Measurements from ENCODE around the gene RBM10. TPM values are rescaled to one million over a fixed set of nuclear protein-coding genes. Genes with fewer than 3 reads are reported as not detected.

The RBM10 gene
- total RNA-seq, 5 donors from 2014 or later (not counting 1 experiment from before 2014, with no cell fraction given), result 37.3 to 60.3 (median 55.8) TPM

DNA sequence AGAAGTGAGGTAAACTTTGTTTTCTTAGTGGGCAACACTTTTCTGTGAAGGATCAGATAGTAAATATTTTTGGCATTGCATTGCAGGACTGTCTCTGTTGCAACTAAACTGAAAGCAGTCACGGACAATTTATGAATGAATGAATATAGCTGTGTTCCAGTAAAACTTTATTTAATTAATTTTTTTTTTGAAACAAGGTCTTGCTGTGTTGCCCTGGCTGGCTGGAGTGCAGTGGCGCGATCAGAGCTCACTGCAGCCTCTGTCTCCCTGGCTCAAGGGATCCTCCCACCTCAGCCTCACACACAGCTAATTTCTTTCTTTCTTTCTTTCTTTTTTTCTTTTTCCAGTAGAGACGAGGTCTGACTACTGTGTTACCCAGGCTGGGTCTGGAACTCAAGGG, 15.8 kb downstream of the RBM10 start:
- Histone ChIP-seq H3K27me3 (replicated peaks in 1 of 2; ENCODE audit: control insufficient read depth in 2 of 2, extremely low read depth in 1 of 2, insufficient read depth in 2 of 2, low read length in 1 of 2) (no peaks in the 10 kb centered on the region), H3K4me3 (ENCODE audit: control insufficient read depth in 1 of 2, extremely low read depth in 1 of 2, low read length in 1 of 2) (no peak overlapping the region), H3K27ac (ENCODE audit: low read length) (no peak overlapping the region), H3K36me3 (ENCODE audit: control insufficient read depth in 2 of 2, extremely low read depth in 1 of 2, insufficient read depth in 1 of 2, low read length in 1 of 2) (peaks cover 0 to 13% of the 10 kb centered on the region in 2 donors), H3K9me3 (no peaks in the 10 kb centered on the region), H3K4me1 (ENCODE audit: control insufficient read depth in 1 of 2, extremely low read depth in 1 of 2, insufficient read depth in 2 of 2, low read length in 2 of 2) (no peaks in the 10 kb centered on the region)
- Mint-ChIP-seq H3K4me3 (no peak overlapping the region), H3K27me3 (no peaks in the 10 kb centered on the region), H3K27ac (no peak overlapping the region), H3K9me3 (no peaks in the 10 kb centered on the region), H3K36me3 (peaks cover 14% of the 10 kb centered on the region), H3K4me1 (peaks cover 0 to 11% (median 0%) of the 10 kb centered on the region in 3 donors)
- ChIA-PET CTCF (no interaction called here), POLR2A (no interaction called here)
- ATAC-seq (replicated peaks in 1 of 4) (no peak), DNase-seq (no peak)
- no CpG with 5 or more reads among the region's 4 CpGs for WGBS (ENCODE audit: insufficient coverage)

DNA sequence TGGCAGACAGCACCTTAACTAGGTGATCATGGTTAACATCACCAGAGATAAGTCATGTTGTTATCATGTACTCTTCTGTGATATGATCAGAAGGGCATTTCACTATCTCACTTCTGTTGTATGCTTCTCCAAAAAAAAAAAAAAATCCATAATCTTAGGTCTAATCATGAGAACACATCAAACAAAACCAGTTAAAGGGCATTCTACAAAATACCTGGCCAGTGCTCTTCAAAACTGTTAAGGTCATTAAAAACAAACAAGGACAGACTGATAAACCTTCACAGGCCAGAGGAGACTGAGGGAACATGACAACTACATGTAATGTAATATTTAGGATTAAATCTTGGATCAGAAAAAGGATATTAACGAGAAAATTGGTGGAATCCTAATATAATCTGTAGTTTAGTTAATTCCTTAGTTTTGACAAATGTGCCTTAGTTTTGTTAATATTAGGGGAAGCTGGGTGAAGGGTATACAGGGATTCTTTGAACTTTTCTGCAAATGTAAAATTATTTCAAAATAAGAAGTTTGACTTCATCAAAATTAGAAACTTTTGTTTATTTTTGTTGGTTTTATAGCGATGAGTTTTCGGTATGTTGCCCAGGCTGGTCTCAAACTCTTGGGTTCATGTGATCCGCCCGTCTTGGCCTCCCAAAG, 18.0 kb downstream of the RBM10 start:
- Mint-ChIP-seq H3K9me3 (no peaks in the 10 kb centered on the region), H3K27me3 (no peaks in the 10 kb centered on the region), H3K4me3 (no peak overlapping the region), H3K27ac (no peak overlapping the region), H3K4me1 (peaks cover 0 to 12% (median 0%) of the 10 kb centered on the region in 3 donors), H3K36me3 (peaks cover 7% of the 10 kb centered on the region)
- H3K9me3 ChIP-seq, result no peaks in the 10 kb centered on the region
- no peak overlapping the region for H3K27ac ChIP-seq (ENCODE audit: low read length)
- ChIA-PET CTCF (no interaction called here), POLR2A (interaction anchor here in 1 of 2 donors (0.8 kb wide), 1 partner anchor 10 kb away, joined by 7 read pairs; no protein-coding TSS in a partner anchor)
- no peak for ATAC-seq (replicated peaks in 1 of 4)
- WGBS (ENCODE audit: insufficient coverage), result no CpG with 5 or more reads among the region's 5 CpGs
- DNase-seq, result no peak
- H3K4me1 ChIP-seq (ENCODE audit: control insufficient read depth in 1 of 2, extremely low read depth in 1 of 2, insufficient read depth in 2 of 2, low read length in 2 of 2), result no peaks in the 10 kb centered on the region
- H3K36me3 ChIP-seq (ENCODE audit: control insufficient read depth in 2 of 2, extremely low read depth in 1 of 2, insufficient read depth in 1 of 2, low read length in 1 of 2), result no peaks in the 10 kb centered on the region
- H3K27me3 ChIP-seq (replicated peaks in 1 of 2; ENCODE audit: control insufficient read depth in 2 of 2, extremely low read depth in 1 of 2, insufficient read depth in 2 of 2, low read length in 1 of 2), result no peaks in the 10 kb centered on the region
- H3K4me3 ChIP-seq (ENCODE audit: control insufficient read depth in 1 of 2, extremely low read depth in 1 of 2, low read length in 1 of 2), result no peak overlapping the region

DNA sequence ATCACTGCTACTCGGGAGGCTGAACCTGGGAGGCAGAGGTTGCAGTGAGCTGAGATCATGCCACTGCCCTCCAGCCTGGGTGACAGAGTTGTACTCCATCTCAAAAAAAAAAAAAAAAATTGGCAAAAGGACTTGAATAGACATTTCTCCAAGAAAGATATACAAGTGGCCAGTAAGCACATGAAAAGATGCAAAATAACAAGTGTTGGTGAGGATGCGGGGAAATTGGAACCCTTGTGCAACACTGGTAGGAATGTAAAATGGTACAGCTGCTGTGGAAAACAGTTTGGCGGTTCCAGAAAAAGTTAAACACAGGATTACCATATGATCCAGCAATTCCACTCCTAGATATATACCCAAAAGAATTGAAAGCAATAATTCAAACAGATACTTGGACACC, 19.4 kb downstream of the RBM10 start:
- ATAC-seq (replicated peaks in 1 of 4), result no peak

DNA sequence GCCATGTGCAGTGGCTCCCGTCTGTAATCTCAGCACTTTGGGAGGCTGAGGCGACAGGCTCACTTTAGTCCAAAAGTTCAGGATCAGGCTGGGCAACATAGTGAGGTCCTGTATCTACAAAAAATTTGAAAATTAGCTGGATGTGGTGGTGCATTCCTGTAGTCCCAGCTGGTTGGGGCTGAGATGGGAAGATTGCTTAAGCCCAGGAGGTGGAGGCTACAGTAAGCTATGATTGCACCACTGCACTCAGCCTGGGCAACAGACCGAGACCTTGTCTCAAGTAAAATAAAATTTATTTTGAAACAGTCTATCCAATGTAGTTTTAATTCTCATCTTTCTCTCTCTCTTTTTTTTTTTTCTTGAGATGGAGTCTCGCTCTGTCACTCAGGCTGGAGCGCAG, 21.1 kb downstream of the RBM10 start:
- DNase-seq (no peak), ATAC-seq (replicated peaks in 1 of 4) (no peak)
- WGBS (ENCODE audit: insufficient coverage), result 100% methylated on average over 2 of the region's 5 CpGs
- POLR2A ChIA-PET, result no interaction called here
- Mint-ChIP-seq H3K27me3 (no peaks in the 10 kb centered on the region), H3K36me3 (peaks cover 6% of the 10 kb centered on the region), H3K4me1 (peaks cover 0 to 4% (median 0%) of the 10 kb centered on the region in 3 donors), H3K4me3 (no peak overlapping the region), H3K27ac (no peak overlapping the region), H3K9me3 (no peaks in the 10 kb centered on the region)
- H3K27ac ChIP-seq (ENCODE audit: low read length), result no peak overlapping the region
- H3K4me1 ChIP-seq (ENCODE audit: control insufficient read depth in 1 of 2, extremely low read depth in 1 of 2, insufficient read depth in 2 of 2, low read length in 2 of 2), result no peaks in the 10 kb centered on the region
- no peaks in the 10 kb centered on the region for H3K9me3 ChIP-seq
- H3K4me3 ChIP-seq (ENCODE audit: control insufficient read depth in 1 of 2, extremely low read depth in 1 of 2, low read length in 1 of 2), result no peak overlapping the region
- CTCF ChIA-PET, result interaction anchor here in 1 of 2 donors (0.7 kb wide), 1 partner anchor 41 kb away, joined by 3 read pairs; no protein-coding TSS in a partner anchor
- peaks cover 3 to 15% of the 10 kb centered on the region in 2 donors for H3K36me3 ChIP-seq (ENCODE audit: control insufficient read depth in 2 of 2, extremely low read depth in 1 of 2, insufficient read depth in 1 of 2, low read length in 1 of 2)
- no peaks in the 10 kb centered on the region for H3K27me3 ChIP-seq (replicated peaks in 1 of 2; ENCODE audit: control insufficient read depth in 2 of 2, extremely low read depth in 1 of 2, insufficient read depth in 2 of 2, low read length in 1 of 2)

More for the DNA sequence above, 19.4 kb downstream of the RBM10 start:
- no peaks in the 10 kb centered on the region for H3K9me3 Mint-ChIP-seq
- H3K4me1 Mint-ChIP-seq, result peaks cover 0 to 11% (median 0%) of the 10 kb centered on the region in 3 donors
- POLR2A ChIA-PET, result interaction anchor here in 1 of 2 donors (0.6 kb wide), 1 partner anchor 218 kb away, joined by 8 read pairs; no protein-coding TSS in a partner anchor
- no CpG with 5 or more reads among the region's 3 CpGs for WGBS (ENCODE audit: insufficient coverage)
- CTCF ChIA-PET, result interaction anchor here in 1 of 2 donors (0.7 kb wide), 1 partner anchor 219 kb away, joined by 3 read pairs; no protein-coding TSS in a partner anchor
- H3K27me3 Mint-ChIP-seq, result no peaks in the 10 kb centered on the region
- no peaks in the 10 kb centered on the region for H3K4me1 ChIP-seq (ENCODE audit: control insufficient read depth in 1 of 2, extremely low read depth in 1 of 2, insufficient read depth in 2 of 2, low read length in 2 of 2)
- peaks cover 6% of the 10 kb centered on the region for H3K36me3 Mint-ChIP-seq
- no peaks in the 10 kb centered on the region for H3K27me3 ChIP-seq (replicated peaks in 1 of 2; ENCODE audit: control insufficient read depth in 2 of 2, extremely low read depth in 1 of 2, insufficient read depth in 2 of 2, low read length in 1 of 2)
- no peak overlapping the region for H3K27ac ChIP-seq (ENCODE audit: low read length)
- H3K4me3 ChIP-seq (ENCODE audit: control insufficient read depth in 1 of 2, extremely low read depth in 1 of 2, low read length in 1 of 2), result no peak overlapping the region
- H3K9me3 ChIP-seq, result no peaks in the 10 kb centered on the region
- no peak overlapping the region for H3K27ac Mint-ChIP-seq
- no peak for DNase-seq
- peaks cover 3% of the 10 kb centered on the region in 2 donors for H3K36me3 ChIP-seq (ENCODE audit: control insufficient read depth in 2 of 2, extremely low read depth in 1 of 2, insufficient read depth in 1 of 2, low read length in 1 of 2)
- H3K4me3 Mint-ChIP-seq, result no peak overlapping the region

DNA sequence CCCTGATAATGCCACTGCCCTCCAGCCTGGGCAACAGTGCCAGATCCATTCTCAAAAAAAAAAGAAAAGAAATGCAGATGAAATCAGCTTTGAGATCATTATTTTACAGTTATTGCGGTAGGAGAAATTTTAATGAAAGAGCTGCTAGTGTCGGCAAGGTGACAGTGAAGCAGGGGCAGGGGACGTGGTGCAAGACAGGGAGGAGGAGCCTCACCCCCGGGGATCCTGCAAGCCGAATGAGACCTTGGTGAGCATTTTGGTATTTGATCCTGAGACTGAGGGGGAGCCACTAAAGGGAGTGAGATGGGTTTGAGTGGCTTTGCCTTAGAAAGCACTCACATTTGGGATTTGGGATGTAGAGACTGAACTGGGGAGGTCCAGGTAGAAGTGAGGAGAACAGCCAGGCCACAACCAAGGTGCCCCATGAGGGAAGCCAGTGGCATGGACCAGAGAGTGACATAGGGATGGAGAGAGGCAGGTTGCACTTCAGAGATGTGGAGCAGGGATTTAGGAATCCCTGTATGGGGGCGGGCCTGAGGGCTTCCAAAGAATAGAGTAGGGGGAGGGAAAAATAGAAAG, 23.6 kb downstream of the RBM10 start:
- peaks cover 3 to 38% of the 10 kb centered on the region in 2 donors for H3K36me3 ChIP-seq (ENCODE audit: control insufficient read depth in 2 of 2, extremely low read depth in 1 of 2, insufficient read depth in 1 of 2, low read length in 1 of 2)
- peaks cover 0 to 4% (median 0%) of the 10 kb centered on the region in 3 donors for H3K4me1 Mint-ChIP-seq
- H3K27me3 ChIP-seq (replicated peaks in 1 of 2; ENCODE audit: control insufficient read depth in 2 of 2, extremely low read depth in 1 of 2, insufficient read depth in 2 of 2, low read length in 1 of 2), result no peaks in the 10 kb centered on the region
- peaks cover 6% of the 10 kb centered on the region for H3K36me3 Mint-ChIP-seq
- H3K27ac ChIP-seq (ENCODE audit: low read length), result no peak overlapping the region
- no peaks in the 10 kb centered on the region for H3K9me3 Mint-ChIP-seq
- 100% methylated on average over 2 of the region's 6 CpGs for WGBS (ENCODE audit: insufficient coverage)
- no peaks in the 10 kb centered on the region for H3K4me1 ChIP-seq (ENCODE audit: control insufficient read depth in 1 of 2, extremely low read depth in 1 of 2, insufficient read depth in 2 of 2, low read length in 2 of 2)
- DNase-seq (no peak), ATAC-seq (replicated peaks in 1 of 4) (no peak)
- peak overlapping the region in 1 of 2 donors; percentile 56 for H3K27ac Mint-ChIP-seq
- H3K4me3 ChIP-seq (ENCODE audit: control insufficient read depth in 1 of 2, extremely low read depth in 1 of 2, low read length in 1 of 2), result no peak overlapping the region
- no peaks in the 10 kb centered on the region for H3K9me3 ChIP-seq
- CTCF ChIA-PET, result no interaction called here
- H3K4me3 Mint-ChIP-seq, result no peak overlapping the region
- POLR2A ChIA-PET, result interaction anchor here in 1 of 2 donors (0.6 kb wide), 1 partner anchor 40 kb away, joined by 4 read pairs; no protein-coding TSS in a partner anchor
- peaks cover 0 to 4% of the 10 kb centered on the region in 2 donors for H3K27me3 Mint-ChIP-seq

DNA sequence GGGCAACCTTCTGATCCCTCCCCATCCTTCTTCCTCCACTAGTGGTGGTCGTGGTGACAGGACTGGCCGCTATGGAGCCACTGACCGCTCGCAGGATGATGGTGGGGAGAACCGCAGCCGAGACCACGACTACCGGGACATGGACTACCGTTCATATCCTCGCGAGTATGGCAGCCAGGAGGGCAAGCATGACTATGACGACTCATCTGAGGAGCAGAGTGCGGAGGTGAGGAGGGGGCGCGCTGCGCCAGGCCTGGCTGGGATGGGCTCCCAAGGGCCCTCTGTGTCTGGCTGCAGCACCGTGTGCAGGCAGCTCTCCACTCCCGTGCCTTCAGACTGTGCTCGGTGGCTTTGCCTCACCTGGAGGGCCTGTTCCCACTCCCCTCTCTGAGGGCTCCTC, 24.3 kb downstream of the RBM10 start:
- no peak overlapping the region for H3K4me3 Mint-ChIP-seq
- Histone ChIP-seq H3K4me3 (ENCODE audit: control insufficient read depth in 1 of 2, extremely low read depth in 1 of 2, low read length in 1 of 2) (no peak overlapping the region), H3K4me1 (ENCODE audit: control insufficient read depth in 1 of 2, extremely low read depth in 1 of 2, insufficient read depth in 2 of 2, low read length in 2 of 2) (no peaks in the 10 kb centered on the region), H3K9me3 (no peaks in the 10 kb centered on the region), H3K36me3 (ENCODE audit: control insufficient read depth in 2 of 2, extremely low read depth in 1 of 2, insufficient read depth in 1 of 2, low read length in 1 of 2) (peaks cover 3 to 44% of the 10 kb centered on the region in 2 donors), H3K27ac (ENCODE audit: low read length) (no peak overlapping the region), H3K27me3 (replicated peaks in 1 of 2; ENCODE audit: control insufficient read depth in 2 of 2, extremely low read depth in 1 of 2, insufficient read depth in 2 of 2, low read length in 1 of 2) (no peaks in the 10 kb centered on the region)
- ChIA-PET CTCF (interaction anchor here in 1 of 2 donors (0.6 kb wide), 1 partner anchor 1650 kb away, joined by 3 read pairs; no protein-coding TSS in a partner anchor), POLR2A (interaction anchor here in 1 of 2 donors (0.6 kb wide), 1 partner anchor 10 kb away, joined by 10 read pairs; no protein-coding TSS in a partner anchor)
- DNase-seq (no peak), ATAC-seq (replicated peaks in 1 of 4) (no peak)
- peaks cover 6% of the 10 kb centered on the region for H3K36me3 Mint-ChIP-seq
- WGBS (ENCODE audit: insufficient coverage), result 97% methylated on average over 9 of the region's 19 CpGs
- peaks cover 0 to 4% (median 0%) of the 10 kb centered on the region in 3 donors for H3K4me1 Mint-ChIP-seq
- peaks cover 0 to 4% of the 10 kb centered on the region in 2 donors for H3K27me3 Mint-ChIP-seq
- no peak overlapping the region for H3K27ac Mint-ChIP-seq
- H3K9me3 Mint-ChIP-seq, result no peaks in the 10 kb centered on the region

Measured in T-cell (primary cell).